HG02840 (cell line): Measurements from ENCODE around the gene SELPLG.

Source experiments
- ATAC-seq: cut with Tn5 transposase; IDR thresholded peaks from one replicate; pipeline ENCODE4 v1.9.1; 2021; ENCODE audit warnings: mild to moderate bottlenecking, moderate library complexity, moderate number of reproducible peaks; ENCODE audit not compliant: unreplicated experiment, low FRiP score

Gene SELPLG

DNA sequence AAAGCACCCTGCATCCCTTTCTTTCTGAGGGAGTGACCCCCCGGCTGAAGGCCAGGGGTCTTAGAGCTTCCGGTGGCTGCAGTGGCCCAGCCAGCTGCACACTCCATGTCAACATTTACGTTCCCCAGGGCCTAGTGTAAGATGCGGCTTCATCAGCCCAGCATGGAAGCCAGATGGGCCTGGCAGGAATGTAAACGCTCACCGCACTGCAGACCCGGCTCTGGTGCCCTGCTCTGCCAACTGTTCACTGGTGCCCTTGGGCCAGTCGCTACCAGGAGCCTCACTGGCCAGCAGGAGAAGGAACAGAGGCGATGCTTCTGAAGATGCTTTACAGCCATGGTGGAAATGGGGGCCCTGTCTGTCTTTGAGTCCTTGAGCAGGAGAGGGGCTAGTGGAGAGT, 27.2 kb downstream of the SELPLG start:
- no peak for ATAC-seq

DNA sequence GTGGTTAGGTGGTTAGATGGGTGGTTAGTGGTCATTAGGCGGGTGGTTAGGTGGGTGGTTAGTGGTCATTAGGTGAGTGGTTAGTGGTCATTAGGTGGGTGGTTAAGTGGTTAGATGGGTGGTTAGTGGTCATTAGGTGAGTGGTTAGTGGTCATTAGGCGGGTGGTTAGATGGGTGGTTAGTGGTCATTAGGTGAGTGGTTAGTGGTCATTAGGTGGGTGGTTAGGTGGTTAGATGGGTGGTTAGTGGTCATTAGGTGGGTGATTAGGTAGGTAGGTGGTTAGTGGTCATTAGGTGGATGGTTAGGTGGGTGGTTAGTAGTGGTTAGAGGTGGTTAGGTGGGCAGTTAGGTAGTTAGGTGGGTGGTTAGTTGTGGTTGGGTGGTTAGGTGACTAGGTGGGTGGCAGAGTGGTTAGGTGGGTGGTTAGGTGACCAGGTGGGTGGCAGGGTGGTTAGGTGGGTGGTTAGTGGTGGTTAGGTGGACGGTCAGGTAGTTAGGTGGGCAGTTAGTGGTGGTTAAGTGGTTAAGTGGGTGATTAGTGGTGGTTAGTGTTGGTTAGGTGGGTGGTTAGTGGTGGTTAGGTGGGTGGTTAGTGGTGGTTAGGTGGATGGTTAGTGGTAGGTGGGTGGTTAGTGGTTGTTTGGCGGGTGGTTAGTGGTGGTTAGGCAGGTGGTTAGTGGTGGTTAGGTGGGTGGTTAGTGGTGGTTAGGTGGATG, 27.8 kb downstream of the SELPLG start:
- no peak for ATAC-seq

DNA sequence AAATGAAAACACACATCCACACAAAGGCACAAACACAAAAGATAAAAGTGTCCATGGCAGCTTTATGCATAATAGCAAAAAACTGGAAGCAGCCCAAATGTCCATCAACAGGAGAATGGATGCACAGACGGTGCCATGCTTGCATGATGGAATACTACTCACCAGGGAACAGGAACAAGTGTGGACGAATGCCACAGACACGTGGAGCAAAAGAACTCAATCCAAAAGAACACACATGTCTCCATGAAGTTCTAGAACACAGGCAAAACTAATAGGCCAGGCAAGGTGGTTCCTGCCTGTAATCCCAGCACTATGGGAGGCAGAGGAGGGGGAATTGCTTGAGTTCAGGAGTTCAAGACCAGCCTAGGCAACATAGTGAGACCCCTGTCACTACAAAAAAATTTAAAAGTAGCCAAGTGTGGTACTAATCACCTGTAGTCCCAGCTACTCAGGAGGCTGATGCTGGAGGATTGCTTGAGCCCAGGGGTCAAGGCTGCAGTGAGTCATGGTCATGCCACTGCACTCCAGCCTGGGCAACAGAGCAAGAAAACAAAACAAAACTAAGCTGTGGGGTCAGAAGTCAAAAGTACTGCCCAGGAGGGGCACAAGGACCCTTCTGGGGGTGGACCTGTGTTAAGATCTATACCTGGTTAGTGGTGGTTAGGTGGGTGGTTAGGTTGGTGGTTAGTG, 28.5 kb downstream of the SELPLG start:
- ATAC-seq, result no peak

DNA sequence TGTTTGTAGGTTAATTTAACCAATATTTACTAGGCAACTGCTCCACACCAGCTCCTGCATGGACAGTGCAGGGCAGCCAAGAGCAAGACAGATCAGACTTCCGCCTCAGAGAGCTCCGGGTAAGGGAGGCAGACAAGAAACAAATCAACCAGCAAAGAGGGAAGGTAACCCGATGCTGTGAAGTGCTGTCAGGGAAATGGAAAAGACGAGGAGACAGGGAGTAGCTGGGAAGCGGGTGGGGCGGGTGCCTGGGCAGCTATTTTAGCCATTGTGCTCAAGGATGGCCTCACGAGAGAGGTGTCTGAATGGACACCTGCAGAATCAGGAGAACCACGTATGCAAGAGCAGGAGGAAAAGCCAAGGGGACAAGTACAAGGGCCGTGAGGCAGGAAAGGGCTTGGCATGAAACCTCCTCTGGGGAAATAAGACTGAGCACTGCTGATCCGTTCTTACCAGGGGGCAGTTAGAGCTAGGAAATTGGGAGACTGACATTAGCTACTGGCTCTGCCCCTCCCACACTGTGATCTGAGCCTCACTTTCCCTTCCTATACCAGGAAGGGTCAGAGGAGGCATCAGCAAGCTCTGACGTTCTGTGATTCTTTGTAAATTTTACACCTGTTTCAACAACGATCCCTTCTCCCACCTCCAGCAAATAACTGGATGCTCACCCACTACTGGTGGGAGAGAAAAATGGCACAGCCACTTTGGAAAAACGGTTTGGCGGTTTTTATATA, 29.3 kb downstream of the SELPLG start:
- no peak for ATAC-seq

DNA sequence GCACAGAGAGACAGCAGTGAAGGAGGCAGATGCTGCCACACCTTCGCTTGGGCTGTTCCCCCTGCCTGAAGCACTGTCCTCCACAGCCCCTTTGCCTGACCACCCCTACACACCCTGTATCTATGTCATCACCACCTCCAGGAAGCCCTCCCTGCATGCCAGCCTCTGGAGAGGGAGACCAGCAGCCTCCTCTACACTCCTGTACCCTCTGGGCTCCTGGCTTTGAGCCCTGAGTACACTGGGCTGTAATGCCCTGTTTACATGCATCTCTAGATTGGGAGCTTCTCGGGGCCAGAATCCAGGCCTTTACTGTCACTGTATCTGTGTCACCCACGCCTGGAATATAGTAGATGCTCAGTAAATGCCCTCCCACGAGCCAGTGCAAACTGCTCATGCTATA, 30.0 kb downstream of the SELPLG start:
- no peak for ATAC-seq

DNA sequence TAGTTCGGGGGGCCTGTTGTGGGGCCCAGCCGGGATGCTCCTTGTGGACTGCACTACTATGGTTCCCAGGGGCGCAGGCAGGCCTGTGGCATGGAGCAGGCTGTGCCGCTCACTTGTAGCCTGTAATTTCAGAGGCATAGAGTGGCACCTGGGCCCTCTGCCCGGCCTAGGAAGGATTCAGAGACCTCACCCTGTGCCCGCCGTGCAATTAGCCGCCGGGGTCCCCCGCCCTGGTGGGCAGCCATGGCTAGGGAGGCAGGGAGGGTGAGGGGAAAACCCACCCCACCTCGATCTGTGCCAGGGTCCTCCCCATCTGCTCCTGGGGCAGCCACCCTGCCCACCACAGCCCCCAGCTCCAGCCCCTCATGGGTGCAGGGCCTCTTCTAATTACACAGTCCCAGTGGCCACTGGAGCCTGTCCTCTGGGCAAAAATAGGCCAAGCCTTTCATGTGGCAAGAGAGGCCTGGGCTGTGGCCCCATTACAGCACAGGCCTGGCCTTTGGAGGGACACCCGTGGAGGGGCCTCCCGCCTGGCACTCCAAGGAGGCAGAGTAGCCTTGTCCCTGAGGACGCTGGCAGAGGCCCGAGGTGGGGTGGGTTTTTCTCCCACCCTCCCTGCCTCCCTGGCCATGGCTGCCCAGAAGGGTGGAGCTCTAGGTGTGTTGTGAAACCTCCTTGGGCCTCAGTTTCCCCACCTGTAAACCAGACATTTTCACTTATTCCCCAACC, 30.6 kb downstream of the SELPLG start:
- no peak for ATAC-seq

DNA sequence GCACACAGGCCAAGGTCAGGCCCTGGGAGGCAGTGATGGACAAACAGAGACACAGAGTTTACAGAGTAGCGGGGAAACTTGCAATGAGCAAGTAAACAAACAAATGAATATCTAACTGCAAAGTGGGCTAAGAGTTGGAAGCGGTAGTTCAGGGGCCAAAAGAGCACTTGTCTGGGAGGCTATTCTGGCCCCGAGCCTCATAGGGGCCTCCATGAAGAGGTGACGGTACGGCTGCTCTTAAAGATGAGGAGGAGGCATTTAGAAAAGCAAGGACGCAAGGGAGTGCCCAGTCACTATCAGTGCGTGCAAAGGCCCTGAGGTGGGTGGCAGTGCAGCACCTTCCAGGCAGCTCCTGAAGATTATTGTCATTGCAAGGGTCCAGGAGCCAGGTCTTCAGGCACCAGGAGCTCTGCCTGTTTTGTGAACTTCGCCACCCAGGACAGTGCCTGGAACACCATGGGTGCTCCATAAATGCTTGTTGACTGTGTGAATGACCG, 31.4 kb downstream of the SELPLG start:
- ATAC-seq, result no peak

DNA sequence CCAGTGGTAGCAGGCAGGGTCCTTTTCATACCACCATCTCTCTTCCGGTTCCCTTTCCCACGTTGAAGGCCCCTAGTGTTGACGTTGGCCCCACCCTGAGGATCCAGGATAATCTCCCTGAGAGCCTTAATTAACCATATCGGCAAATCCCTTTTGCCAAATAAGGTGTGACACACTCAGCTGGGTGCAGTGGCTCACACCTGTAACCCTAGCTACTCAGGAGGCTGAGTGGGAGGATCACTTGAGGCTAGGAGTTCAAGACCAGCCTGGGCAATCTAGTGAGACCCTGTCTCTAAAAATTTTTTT, 33.0 kb downstream of the SELPLG start:
- ATAC-seq, result no peak

DNA sequence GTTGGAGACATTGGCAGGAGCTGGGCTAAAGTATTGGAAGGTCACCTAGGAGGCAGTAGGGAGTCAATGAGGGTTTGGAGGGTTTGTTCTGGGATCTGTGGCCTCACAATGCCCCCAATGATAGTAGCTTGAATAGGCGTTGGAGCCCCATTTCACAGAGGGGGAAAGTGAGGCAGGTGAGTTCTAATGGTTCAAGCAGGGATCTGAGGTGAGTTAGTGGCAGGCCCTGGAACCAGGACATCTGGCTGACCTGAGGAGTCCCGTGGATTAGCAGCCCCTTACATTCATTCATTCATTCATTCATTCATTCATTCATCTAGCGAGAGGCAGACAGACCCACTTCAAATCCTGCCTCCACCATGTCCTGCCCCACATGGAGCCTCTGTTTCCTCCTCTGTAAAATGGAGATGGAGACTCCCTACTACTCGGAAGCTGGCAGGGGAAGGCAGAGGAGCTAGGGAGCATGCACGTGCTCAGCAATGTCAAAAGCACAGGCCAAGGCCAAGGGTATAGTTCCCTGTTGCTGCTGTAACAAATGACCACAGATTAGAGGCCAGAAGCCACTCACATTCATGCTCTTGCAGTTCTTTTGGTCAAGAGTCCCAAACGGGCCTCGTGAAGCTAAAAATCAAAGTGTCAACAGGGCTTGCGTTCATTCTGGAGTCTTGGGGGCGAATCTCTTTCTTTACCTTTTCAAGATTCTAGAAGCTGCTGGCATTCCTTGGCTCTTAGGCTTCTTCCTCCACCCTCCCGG, 33.6 kb downstream of the SELPLG start:
- no peak for ATAC-seq

DNA sequence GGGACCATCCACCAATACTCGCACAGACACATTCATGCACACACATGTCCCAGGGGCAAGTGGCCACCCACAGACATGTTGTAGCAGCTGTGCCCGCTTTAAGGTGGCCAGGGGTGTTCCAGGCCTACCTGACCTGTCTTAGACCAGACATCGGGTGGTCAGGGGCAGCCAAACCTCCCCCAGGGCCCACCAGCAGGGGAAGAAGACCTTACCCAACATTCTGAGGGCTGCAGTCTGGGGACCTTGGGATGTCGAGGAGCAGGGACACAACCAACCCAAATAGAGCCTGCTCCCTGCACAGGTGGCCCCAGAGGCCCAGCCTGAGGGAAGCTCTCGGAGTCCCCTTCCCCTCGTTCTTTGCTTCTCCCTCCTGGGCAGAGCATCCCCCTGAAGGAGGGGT, 34.2 kb downstream of the SELPLG start:
- ATAC-seq, result no peak

DNA sequence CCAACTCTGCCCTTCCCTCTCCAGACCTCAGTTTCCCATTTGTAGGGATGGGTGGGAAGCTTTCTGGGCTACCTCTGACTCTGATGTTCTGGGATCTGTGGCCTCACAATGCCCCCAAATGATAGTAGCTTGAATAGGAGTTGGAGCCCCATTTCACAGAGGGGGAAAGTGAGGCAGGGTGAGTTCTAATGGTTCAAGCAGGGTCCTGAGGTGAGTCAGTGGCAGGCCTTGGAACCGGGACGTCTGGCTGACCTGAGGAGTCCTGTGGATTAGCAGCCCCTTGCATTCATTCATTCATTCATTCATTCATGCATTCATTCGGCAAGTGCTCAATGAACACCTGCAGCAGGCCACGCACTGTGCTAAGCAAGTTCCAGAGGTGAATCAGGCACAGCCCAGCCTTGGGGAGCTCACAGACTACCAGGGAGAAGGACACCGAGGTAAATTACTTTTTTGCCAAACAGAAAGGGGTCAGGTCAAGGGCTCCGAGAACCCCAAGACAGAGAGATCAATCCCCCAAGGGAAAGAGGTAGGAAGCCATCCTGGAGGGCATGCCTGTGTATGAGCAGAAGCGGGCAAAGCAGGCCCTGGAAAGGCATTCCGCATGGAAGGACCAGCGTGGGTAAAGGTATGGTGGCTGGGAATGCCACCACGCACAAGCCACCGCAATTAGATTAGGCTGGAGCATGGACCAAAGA, 35.0 kb downstream of the SELPLG start:
- ATAC-seq, result no peak

DNA sequence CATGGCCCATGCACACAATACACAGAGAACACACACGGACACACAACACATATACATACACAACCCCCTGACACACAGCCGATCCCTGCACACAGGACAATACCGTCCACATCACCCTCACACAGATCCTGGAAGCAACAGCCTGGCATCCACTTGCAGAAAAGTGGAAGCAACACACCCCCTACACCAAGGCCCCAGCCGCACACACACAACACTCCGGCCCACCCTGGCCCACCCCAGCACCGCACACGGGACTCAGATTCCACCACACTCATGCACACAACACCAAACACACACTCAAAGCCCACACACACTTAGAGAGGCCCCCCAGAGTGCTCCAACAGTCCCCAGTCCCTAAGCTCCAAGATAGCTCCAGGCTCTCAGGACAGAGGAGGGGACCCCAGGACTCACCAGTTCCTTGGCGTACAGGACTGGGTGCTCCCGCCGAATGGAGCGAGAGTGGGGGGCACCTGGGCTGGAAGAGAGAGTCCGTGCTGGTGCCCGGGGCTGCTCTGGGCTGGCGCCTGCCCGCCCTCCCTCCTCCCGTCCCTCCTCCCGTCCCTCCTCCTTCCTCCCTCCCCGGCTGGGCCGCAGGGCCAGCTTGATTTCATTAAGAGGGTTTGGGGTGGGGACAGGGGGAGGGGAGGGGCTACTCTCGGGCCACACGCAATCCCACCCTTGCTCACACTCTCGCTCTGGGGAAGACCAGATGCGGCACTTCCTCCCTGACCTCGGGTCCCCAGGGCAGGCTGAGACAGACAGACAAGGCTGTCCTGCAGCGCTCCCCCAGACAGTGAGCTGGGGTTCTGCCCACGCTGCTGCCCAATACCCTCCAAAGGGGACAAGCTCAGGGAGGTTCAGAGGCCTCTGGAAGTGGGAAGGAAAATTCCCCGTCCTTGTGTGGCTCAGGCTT, 35.9 kb downstream of the SELPLG start, which contains the start of gene TMEM119:
Gene TMEM119, minus strand, starts transcription at position 526 of the 913 bp plus-strand sequence. CDS start 5,701 bp downstream, outside the sequence.
- no peak for ATAC-seq

DNA sequence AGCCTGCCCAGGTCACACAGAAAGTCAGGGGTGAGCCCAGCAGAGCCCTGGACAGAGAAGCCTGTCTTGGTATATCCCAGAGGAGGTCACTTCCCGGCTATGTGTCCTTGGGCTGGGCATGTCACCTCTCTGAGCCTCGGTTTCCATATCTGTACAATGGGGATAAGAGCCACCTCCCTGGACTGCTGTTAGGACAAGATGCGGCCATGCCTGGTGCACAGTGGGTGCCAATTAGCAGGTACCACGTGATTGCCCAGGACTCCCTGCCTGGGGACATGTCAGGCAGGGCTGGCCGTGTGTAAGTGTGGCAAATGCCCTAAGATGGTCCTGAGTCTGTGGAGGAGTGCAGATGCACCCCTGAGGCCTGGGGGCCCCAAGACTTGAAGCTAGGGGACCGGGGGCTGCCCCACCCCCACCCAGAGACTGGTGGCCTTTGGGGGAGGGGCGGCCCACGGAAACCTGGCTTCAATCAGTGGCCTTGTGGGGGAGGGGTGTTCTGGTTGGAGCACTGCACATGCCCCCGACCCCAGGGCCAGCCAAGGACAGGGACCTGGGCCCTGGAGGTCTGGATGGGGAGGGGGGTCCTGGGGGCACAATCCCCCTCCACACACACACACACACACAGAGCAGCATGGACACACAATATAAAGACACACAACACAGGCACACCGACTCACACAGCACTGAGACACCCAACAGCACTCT, 36.7 kb downstream of the SELPLG start:
- no peak for ATAC-seq

DNA sequence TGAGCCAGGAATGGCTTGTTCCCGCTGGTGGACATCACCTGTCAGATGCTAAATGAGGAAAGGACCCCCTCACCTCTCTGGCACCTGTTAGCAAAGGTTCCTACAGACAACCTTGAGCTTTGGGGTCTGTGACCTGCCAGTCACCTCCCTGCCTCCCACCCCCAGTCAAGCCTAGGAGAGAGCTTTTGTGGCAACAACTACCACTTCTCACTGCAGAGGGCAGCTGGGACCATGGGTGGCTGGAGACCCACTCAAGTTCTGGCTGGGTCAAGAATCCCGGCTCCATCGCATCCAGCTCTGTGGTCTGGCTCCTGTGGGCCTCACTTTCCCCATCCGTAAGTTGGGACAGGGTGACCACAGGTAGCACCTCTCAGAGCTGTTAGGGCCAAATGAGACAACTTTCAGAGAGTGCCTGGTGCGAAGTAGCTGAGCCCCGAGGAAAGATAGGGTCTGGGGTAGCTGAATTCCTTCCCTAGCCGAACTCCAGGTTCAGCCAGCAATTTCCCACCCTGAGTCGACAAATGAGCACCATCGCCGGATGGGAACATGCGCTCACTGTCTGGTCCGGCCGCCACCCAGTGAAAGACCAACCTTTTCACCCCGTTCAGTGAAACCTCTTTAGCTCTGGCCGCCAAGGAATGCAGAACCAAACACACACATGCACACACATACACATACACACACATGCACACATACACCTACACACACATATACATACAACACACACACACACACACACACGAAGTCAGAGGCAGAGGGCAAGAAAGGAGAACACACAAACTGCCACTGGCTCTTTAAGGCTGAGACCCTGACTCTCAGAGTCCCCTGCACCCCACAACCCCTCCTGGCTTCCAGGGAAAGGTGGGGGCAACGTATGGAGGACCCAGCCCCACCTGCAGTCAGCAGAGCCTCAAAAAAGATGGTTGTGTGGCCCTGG, 37.7 kb downstream of the SELPLG start:
- ATAC-seq, result no peak

DNA sequence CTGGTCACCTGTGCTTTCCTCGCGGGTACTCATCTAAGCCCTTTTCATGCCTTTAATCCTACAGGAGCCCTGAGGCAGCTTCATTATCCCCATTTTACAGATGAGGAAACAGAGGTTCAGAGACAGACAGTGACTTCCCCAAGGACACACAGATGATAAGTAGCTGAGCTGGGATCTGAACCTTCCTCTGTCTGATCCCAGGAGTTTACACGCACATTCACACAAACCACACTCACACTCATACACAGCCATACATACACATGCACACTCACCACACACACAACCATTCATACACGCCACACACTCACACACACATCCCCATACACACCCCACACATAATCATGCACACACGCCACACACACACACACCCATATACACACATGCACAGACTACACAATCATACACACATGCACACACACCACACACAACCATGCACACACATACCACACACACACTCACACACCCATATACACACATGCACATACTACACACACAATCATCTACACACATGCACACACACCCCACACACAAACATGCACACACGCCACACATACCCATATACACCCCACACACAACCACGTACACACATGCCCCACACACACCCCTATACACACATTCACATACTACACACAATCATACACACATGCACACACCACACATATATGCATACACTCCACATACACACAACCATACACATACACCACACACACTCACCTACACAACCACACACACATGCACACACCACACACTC, 38.6 kb downstream of the SELPLG start:
- ATAC-seq, result no peak

DNA sequence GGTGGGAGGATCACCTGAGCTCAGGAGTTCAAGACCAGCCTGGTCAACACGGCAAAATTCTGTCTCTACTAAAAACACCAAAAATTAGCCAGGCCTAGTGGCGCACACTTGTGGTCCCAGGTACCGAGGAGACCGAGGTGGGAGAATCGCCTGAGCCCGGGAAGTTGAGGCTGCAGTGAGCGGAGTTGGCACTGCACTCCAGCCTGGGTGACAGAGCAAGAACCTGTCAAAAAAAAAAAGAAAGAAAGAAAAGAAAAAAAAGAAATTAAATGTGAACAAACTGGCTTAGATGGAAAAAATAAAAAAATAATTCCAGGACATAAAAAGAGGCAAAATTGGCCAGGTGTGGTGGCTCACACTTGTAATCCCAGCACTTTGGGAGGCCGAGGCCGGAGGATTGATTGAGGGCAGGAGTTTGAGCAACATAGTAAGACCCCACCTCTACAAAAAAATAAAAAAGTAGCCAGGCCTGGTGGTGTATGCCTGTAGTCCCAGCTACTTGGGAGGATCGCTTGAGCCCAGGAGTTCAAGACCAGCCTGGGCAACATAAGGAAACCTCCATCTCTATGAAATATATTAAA, 39.3 kb downstream of the SELPLG start:
- no peak for ATAC-seq
